GM18505 (cell line): ENCODE data around the gene DPYSL3.

ENCODE experiments used
- ATAC-seq: cut with Tn5 transposase; IDR thresholded peaks from one replicate; pipeline ENCODE4 v1.9.1; 2021; ENCODE audit not compliant: unreplicated experiment
- POLR2A ChIP-seq: IDR thresholded peaks from 4 replicates; pipeline ENCODE4 v1.6.1; 2011; ENCODE audit warnings: borderline replicate concordance; ENCODE audit not compliant: insufficient read depth, insufficient read length; ENCODE audit errors: extremely low read depth

The DPYSL3 gene

DNA sequence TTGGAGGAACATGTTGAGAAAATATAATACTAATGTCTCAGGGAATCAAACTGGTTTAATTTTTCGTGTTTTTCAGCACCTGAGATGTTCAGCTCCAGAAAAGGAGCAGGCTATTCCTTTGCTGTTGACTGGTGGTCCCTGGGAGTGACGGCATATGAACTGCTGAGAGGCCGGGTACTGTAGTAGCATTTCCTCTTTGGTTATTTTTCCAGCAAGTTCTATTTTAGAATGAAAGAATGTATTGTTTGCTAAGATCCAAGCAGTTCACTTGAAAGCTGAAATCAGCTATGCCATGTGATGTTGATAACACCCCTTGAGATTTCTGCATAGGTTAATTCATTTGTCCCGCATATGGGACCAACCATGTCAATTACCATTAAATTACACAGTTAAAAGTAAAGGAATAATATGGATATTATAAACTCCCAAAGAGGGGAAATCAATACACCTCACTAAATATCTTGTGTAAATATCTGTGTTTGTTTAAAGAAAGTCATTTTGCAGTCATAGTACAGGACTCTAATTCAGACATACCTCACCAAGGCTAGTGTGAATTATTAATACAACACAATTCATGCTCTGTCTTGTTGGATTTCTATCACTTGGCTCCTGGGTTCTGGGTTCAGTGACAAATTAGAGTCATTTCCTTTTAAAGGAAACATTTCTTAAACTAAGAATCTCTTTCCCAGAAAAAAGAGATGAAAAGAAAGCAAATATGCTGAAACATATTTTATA is 148.3 kb downstream of the DPYSL3 start:
- TF ChIP-seq POLR2A: no peak
- ATAC-seq: no peak

DNA sequence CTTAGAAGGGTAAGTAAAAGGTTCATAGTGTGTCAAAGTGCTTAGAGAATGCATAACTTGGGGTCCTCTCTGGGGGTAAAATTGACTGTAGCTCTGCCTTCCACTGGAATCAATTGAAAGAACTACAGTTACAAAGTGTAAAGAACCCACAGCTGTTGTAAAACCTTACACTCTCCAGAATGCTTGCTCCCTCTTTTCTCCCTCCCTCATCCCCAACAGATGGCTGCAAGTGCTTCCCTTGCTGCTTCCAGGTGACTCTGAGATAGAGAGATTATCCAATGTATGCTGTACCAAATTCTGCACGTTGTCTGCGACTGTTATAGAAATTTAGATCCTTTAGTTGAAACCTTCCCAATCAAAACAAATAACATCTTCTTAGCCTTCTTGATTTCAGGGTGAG is 149.1 kb downstream of the DPYSL3 start:
- no peak for TF ChIP-seq POLR2A
- no peak for ATAC-seq

DNA sequence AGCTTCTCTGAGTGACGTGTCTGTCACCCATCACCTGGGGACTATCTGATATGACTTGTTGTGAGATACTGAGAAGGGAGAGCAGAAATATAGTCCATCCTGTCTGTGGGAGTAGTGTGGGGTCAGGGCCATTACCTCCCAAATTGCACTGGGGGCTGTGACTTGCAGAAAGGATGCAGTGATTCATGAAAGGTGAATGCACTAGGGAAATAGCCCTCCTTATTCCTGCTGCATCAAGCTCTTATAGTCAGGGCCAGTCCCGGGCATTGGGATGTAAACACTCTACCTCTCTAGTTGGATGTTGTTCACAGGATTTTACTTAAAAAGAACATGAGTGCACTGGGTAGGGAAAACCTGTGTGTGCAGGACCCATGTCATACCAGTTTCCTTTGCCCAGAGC is 150.3 kb downstream of the DPYSL3 start:
- no peak for TF ChIP-seq POLR2A
- no peak for ATAC-seq

DNA sequence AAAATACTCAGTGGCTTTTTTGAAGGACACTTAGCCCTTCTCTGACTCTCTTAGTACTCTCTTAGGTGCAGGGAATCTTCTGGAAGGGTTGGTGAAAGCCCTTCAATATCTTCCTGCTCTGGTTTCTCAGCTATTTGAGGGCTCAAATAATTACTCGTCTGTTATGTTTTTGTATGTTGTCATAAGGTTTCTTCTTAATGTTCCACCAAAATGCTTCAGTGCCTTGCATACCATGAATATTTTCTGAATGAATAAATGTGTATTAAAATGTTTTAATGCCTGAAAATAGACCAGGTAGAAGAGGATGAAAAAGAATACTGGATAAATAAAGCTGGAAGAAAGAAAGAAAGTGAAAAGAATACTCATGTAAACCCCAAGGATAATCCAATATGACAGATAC is 150.8 kb downstream of the DPYSL3 start:
- no peak for TF ChIP-seq POLR2A
- no peak for ATAC-seq

DNA sequence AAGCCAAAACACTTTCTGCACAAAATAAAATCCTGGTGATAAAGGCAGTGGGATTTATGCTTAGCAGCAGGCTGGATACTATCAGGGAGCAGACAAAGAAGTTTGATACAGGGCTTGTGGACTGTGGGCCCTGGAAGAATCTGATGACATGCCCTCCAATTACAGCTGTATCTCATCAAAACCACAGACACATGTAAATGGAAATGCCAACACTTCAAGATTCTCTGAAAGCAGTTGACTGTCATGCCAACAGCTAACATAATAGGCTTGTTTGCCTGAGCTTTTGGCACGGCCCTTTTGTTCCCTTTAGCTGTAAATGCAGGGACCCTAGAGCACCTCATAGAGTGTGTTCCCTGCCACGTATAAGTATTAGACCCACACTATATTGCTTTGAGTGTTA is 160.6 kb downstream of the DPYSL3 start:
- TF ChIP-seq POLR2A: no peak
- no peak for ATAC-seq

DNA sequence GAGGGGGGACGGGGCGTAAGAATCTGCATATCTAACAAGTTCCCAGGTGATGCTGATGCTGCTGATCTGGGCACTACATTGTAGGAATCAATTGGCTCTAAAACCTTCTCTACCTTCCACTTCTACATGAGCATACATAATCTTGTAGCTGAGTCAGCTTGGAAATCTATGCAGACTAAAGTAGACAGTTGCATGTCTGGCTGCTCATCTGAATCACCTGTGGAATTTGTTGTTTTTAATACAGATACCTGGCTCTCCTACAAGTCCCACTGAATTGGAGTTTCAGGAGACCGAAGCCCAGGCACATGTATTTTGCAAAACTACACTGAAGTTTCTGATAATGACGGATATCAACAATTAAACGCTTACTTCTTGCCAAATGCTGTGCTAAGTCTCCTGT is 161.4 kb downstream of the DPYSL3 start:
- no peak for ATAC-seq
- TF ChIP-seq POLR2A: no peak

DNA sequence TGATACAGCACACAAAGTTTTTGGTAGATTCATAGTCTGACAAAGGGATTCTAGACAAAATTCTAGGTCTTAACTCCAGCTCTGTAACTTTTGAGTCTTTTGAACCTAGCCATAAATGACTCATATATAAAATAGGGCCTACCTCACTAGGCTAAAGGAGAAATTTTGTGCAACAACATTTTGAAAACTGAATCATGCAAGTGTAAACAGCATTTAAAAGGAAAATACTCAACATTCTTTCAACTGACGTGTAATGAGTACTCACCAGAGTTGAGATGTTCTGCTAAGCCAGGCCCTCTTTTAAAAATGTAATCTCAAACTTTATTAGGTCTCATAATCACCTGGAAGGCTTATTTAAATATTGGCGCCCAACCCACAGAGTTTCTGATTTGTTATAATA is 161.8 kb downstream of the DPYSL3 start:
- no peak for TF ChIP-seq POLR2A
- ATAC-seq: no peak

DNA sequence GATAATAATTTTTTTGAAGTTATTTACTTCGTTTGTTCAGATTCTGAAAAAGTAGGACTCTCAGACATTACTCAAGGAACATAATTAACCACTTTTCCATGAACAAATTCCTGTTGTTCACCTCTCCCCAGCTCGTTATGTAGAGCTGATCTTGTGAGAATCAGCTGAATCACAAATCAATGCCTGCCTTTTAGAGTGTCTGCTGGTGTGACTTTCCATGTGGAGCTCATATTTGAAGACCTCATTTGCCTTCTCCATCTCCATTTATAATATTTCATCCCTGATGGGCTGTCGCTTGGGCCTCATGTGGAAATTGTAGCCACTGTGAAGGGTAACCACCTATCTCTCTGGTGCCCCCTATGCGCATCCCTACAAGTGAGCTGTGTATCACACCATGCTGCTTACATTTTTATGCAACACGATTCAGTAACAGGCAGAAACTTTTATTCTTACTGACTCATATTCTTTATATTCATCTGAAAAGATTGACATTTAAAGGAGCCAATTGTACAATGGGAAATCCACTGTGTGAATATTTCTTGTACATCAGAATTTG is 163.8 kb downstream of the DPYSL3 start:
- no peak for TF ChIP-seq POLR2A
- ATAC-seq: no peak

DNA sequence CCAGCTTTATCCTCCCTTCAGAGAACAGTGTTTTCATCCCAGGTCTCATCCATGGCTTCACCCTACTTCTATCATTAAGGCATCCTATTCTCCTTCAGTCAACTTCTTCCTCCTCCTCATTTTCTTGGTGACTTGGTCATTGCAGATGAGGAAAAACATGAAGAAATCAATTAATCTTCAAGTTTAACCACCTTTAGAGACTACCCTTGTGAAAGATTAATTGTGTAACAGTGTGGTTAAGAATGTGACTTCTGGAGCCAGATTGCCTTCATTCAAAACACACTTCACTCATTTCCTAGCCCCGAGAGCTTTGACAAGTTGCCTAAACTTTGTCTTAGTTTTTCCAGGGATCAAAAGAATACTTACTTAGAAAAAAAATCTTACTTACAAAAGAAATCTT is 165.0 kb downstream of the DPYSL3 start:
- TF ChIP-seq POLR2A: no peak

DNA sequence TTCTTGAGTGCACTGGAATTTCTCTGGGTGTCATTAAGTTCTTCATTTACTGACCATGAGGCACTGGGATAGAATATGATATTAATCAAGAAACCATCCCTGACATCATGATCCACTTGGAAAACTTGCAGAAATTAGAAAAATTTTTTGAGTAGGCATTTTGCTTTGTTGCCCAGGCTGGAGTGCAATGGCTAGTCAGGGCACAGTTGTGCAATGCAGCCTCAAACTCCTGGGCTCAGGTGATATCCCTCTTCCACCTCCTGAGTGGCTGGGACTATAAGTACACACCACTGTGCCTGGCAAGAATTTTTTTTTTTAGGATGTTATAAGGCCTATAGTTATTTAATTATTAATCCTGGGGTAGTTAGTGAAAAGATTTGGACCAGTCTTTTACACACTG is 168.5 kb downstream of the DPYSL3 start:
- no peak for ATAC-seq
- no peak for TF ChIP-seq POLR2A

More for the DNA sequence above, 165.0 kb downstream of the DPYSL3 start:
- ATAC-seq: no peak

DNA sequence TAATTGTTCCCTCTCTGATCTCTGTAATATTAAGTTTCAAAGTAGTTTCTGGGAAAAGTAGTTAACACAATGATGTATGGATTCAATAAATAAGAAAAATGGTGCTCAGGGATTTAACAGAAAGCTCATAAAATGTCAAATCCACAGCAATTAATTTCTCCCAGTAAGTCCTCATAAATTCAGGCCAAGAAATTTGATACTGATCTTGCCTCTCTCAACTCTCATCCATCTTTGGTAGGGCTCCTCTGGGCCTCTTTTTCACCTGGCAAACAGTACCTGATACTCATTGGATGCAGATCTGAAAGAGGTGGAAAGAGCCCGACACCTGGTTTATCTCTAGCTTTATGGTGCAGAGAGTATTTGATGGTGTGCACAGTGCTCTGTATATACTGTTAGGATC is 168.9 kb downstream of the DPYSL3 start:
- ATAC-seq: no peak

More for the DNA sequence above, 168.9 kb downstream of the DPYSL3 start:
- TF ChIP-seq POLR2A: no peak
